IMR-90 (cell line): ENCODE data around the gene TP53AIP1. TPM values are rescaled to one million over a fixed set of nuclear protein-coding genes. Genes with fewer than 3 reads are reported as not detected.
A peak's percentile ranks its signal among the peaks of the same experiment; 100 is the strongest.

Experiments
- ATAC-seq: fragments of 200-7000 bp; cut with Tn5 transposase; 2 replicates; pipeline ENCODE4 v1.9.1; 2020; ENCODE audit warnings: low read depth, mild to moderate bottlenecking, moderate library complexity
- BruUV-seq: library from RNA; stranded (reverse); fragments of 400-500 nt; replicated peaks from 2 replicates; lab custom pipeline; 2021; lab: Mats Ljungman, UMichigan
- CTCF ChIA-PET: fragments of 300-600 bp; formaldehyde crosslinking; extraction: SDS; loops from one replicate; lab custom pipeline; 2021; ENCODE audit warnings: antibody characterized with exemption; lab: Yijun Ruan, JAX
- POLR2A ChIA-PET: fragments of 300-600 bp; sonication (Branson Sonifier 250); formaldehyde crosslinking; loops from one replicate; lab custom pipeline; 2022; ENCODE audit warnings: antibody characterized with exemption; ENCODE audit not compliant: unreplicated experiment; lab: Charles Lee
- DNase-seq: peaks from one replicate; pipeline ENCODE4 v3.0.0; 2013
- H2AFZ ChIP-seq: replicated peaks from 2 replicates; pipeline ENCODE3; 2013; ENCODE audit warnings: low read length, mild to moderate bottlenecking; ENCODE audit not compliant: poor library complexity
- H2AK5ac ChIP-seq: 2 replicates; pipeline ENCODE4 v1.6.1; 2013; ENCODE audit warnings: low read depth, low read length, inconsistent platforms
- H2AK9ac ChIP-seq: replicated peaks from 2 replicates; pipeline ENCODE3; 2013; ENCODE audit warnings: mild to moderate bottlenecking, low read depth, low read length, moderate library complexity; ENCODE audit not compliant: poor library complexity
- H2BK120ac ChIP-seq: 2 replicates; pipeline ENCODE4 v1.6.1; 2013; ENCODE audit warnings: low read depth, low read length, inconsistent platforms
- H2BK15ac ChIP-seq: 3 replicates; pipeline ENCODE4 v1.6.1; 2013; ENCODE audit warnings: low read depth, low read length, inconsistent platforms
- H2BK20ac ChIP-seq: 2 replicates; pipeline ENCODE4 v1.6.1; 2013; ENCODE audit warnings: low read depth, mild to moderate bottlenecking, inconsistent platforms, low read length, moderate library complexity
- H2BK5ac ChIP-seq: 2 replicates; pipeline ENCODE4 v1.6.1; 2013; ENCODE audit warnings: mild to moderate bottlenecking, low read depth, low read length, inconsistent platforms; ENCODE audit not compliant: poor library complexity, severe bottlenecking
- H3K14ac ChIP-seq: replicated peaks from 2 replicates; pipeline ENCODE4 v1.6.1; 2013; ENCODE audit warnings: low read depth, low read length, inconsistent platforms
- H3K18ac ChIP-seq: 2 replicates; pipeline ENCODE4 v1.6.1; 2013; ENCODE audit warnings: low read depth, low read length, control low read depth
- H3K23ac ChIP-seq: 2 replicates; pipeline ENCODE4 v1.6.1; 2013; ENCODE audit warnings: low read depth, low read length, inconsistent platforms
- H3K27ac ChIP-seq: 2 replicates; pipeline ENCODE4 v1.5.1; 2013; ENCODE audit warnings: mild to moderate bottlenecking, control low read depth, low read length; ENCODE audit not compliant: insufficient read depth
- H3K27me3 ChIP-seq: 2 replicates; pipeline ENCODE4 v1.6.1; 2013; ENCODE audit warnings: low read length; ENCODE audit not compliant: control insufficient read depth, insufficient read depth
- H3K36me3 ChIP-seq: 2 replicates; pipeline ENCODE4 v1.6.1; 2013; ENCODE audit warnings: low read length, mixed read lengths; ENCODE audit not compliant: control insufficient read depth, insufficient read depth
- H3K4ac ChIP-seq: 2 replicates; pipeline ENCODE4 v1.6.1; 2013; ENCODE audit warnings: low read depth, low read length, inconsistent platforms
- H3K4me1 ChIP-seq: 2 replicates; pipeline ENCODE4 v1.6.1; 2013; ENCODE audit warnings: low read length, mixed read lengths; ENCODE audit not compliant: control insufficient read depth, insufficient read depth
- H3K4me2 ChIP-seq: 2 replicates; pipeline ENCODE4 v1.6.1; 2013; ENCODE audit warnings: low read depth, mild to moderate bottlenecking, control low read depth, low read length, moderate library complexity
- H3K4me3 ChIP-seq: 2 replicates; pipeline ENCODE4 v1.5.1; 2013; ENCODE audit warnings: low read depth, mild to moderate bottlenecking, control low read depth, low read length, moderate library complexity; ENCODE audit not compliant: insufficient read depth
- H3K56ac ChIP-seq: 2 replicates; pipeline ENCODE4 v1.6.1; 2013; ENCODE audit warnings: low read length, inconsistent platforms; ENCODE audit not compliant: insufficient read depth; ENCODE audit errors: extremely low read depth
- H3K79me1 ChIP-seq, 2 experiments: 2 replicates each; pipeline ENCODE4 v1.6.1; 2013; ENCODE audit warnings: low read length in 2 of 2, inconsistent platforms in 1 of 2, low read depth in 1 of 2
- H3K9ac ChIP-seq: 2 replicates; pipeline ENCODE4 v1.6.1; 2013; ENCODE audit warnings: low read depth, low read length, control low read depth
- H3K9me1 ChIP-seq: 2 replicates; pipeline ENCODE4 v1.6.1; 2013; ENCODE audit warnings: low read length, inconsistent platforms; ENCODE audit not compliant: insufficient read depth
- H3K9me3 ChIP-seq: 2 replicates; pipeline ENCODE4 v1.6.1; 2013; ENCODE audit warnings: low read length; ENCODE audit not compliant: control insufficient read depth, insufficient read depth
- H4K20me1 ChIP-seq: 2 replicates; pipeline ENCODE4 v1.6.1; 2013; ENCODE audit warnings: low read length, inconsistent platforms; ENCODE audit not compliant: insufficient read depth
- H4K5ac ChIP-seq: 2 replicates; pipeline ENCODE4 v1.6.1; 2013; ENCODE audit warnings: mild to moderate bottlenecking, low read depth, low read length, control low read depth
- H4K8ac ChIP-seq, 2 experiments: 2 replicates each; pipeline ENCODE4 v1.6.1; 2013; ENCODE audit warnings: low read depth in 2 of 2, low read length in 2 of 2, control low read depth in 1 of 2, inconsistent platforms in 1 of 2
- H4K91ac ChIP-seq: 2 replicates; pipeline ENCODE4 v1.6.1; 2013; ENCODE audit warnings: low read depth, low read length, inconsistent platforms; ENCODE audit not compliant: insufficient read depth
- BHLHE40 ChIP-seq: fragments of 150-350 bp; IDR thresholded peaks from 2 replicates; pipeline ENCODE4 v1.6.1; 2016; ENCODE audit warnings: mild to moderate bottlenecking, low read depth, low read length
- CEBPB ChIP-seq: IDR thresholded peaks from 2 replicates; pipeline ENCODE4 v1.6.1; 2012; ENCODE audit warnings: low read depth, low read length, improper control_type of control experiment
- MAFK ChIP-seq: IDR thresholded peaks from 2 replicates; pipeline ENCODE4 v1.6.1; 2012; ENCODE audit warnings: low read depth, low read length, improper control_type of control experiment
- MXI1 ChIP-seq: IDR thresholded peaks from 2 replicates; pipeline ENCODE4 v1.6.1; 2012; ENCODE audit warnings: low read depth, mild to moderate bottlenecking, low read length, moderate library complexity, borderline replicate concordance
- RAD21 ChIP-seq: IDR thresholded peaks from 2 replicates; pipeline ENCODE4 v1.6.1; 2012; ENCODE audit warnings: low read length, improper control_type of control experiment
- RCOR1 ChIP-seq: IDR thresholded peaks from 2 replicates; pipeline ENCODE4 v1.6.1; 2012; ENCODE audit warnings: mild to moderate bottlenecking, low read length, improper control_type of control experiment; ENCODE audit not compliant: insufficient replicate concordance
- WGBS, 2 experiments: methylation state at CpG; one replicate each; pipeline versions ENCODE4 v1.1.5 to v1.1.7; 2013; ENCODE audit warnings: missing lambda C conversion rate in 2 of 2; ENCODE audit not compliant: insufficient read length in 1 of 2; ENCODE audit errors: extremely low coverage in 2 of 2; 5-methylcytosine and 5-hydroxymethylcytosine counted together
- dilution Hi-C: fragments of 300-500 bp; cut with HindIII; formaldehyde crosslinking; loops from one replicate; pipeline ENCODE4 v1.14.3; 2018; ENCODE audit warnings: low sequenced_read_pairs; ENCODE audit not compliant: unreplicated experiment
- in situ Hi-C: fragments of 300-500 bp; cut with MboI; formaldehyde crosslinking; loops from 3 replicates; pipeline ENCODE4 v1.14.3; 2019; ENCODE audit warnings: low sequenced_read_pairs, inconsistent platforms, mixed read lengths
- intact Hi-C: fragments of 100-400 bp; cut with micrococcal nuclease; formaldehyde crosslinking; loops from 2 replicates; pipeline ENCODE4 v1.10.0; 2022
- polyA plus RNA-seq, 3 experiments: library from polyadenylated mRNA; depleted of rRNA; stranded (reverse); fragments of >200 nt; gene quantifications; 2 replicates each; pipeline ENCODE4 v1.2.3, GENCODE V29; 2012; ENCODE audit warnings: low replicate concordance in 1 of 3
- total RNA-seq: library from RNA; depleted of rRNA; stranded (reverse); fragments of >200 nt; gene quantifications from 2 replicates; pipeline ENCODE4 v1.2.3, GENCODE V29; 2012
- TF ChIP-seq, protein P1 (sequence below): conservative IDR thresholded peaks from 2 replicates; pipeline ENCODE4 v1.5.1; 2012; ENCODE audit warnings: mild to moderate bottlenecking, low read depth, low read length, improper control_type of control experiment
- TF ChIP-seq, protein P2 (sequence below): fragments of 150-350 bp; IDR thresholded peaks from 2 replicates; pipeline ENCODE4 v1.6.1; 2016; ENCODE audit warnings: low read depth, mild to moderate bottlenecking, low read length, moderate library complexity, borderline replicate concordance
- TF ChIP-seq, protein P3 (sequence below): fragments of 150-350 bp; IDR thresholded peaks from 2 replicates; pipeline ENCODE4 v1.6.1; 2017; ENCODE audit warnings: mild to moderate bottlenecking, antibody characterized with exemption, low read length, low read depth

The TP53AIP1 gene
- total and polyA plus RNA-seq, 2 of the 4 experiments (the other 2 are of a cell fraction) = not detected

DNA sequence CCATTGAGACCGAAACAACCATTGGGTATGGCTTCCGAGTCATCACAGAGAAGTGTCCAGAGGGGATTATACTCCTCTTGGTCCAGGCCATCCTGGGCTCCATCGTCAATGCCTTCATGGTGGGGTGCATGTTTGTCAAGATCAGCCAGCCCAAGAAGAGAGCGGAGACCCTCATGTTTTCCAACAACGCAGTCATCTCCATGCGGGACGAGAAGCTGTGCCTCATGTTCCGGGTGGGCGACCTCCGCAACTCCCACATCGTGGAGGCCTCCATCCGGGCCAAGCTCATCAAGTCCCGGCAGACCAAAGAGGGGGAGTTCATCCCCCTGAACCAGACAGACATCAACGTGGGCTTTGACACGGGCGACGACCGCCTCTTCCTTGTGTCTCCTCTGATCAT lies 31.0 kb downstream of the TP53AIP1 start (continued):
- TF ChIP-seq, protein P1, sequence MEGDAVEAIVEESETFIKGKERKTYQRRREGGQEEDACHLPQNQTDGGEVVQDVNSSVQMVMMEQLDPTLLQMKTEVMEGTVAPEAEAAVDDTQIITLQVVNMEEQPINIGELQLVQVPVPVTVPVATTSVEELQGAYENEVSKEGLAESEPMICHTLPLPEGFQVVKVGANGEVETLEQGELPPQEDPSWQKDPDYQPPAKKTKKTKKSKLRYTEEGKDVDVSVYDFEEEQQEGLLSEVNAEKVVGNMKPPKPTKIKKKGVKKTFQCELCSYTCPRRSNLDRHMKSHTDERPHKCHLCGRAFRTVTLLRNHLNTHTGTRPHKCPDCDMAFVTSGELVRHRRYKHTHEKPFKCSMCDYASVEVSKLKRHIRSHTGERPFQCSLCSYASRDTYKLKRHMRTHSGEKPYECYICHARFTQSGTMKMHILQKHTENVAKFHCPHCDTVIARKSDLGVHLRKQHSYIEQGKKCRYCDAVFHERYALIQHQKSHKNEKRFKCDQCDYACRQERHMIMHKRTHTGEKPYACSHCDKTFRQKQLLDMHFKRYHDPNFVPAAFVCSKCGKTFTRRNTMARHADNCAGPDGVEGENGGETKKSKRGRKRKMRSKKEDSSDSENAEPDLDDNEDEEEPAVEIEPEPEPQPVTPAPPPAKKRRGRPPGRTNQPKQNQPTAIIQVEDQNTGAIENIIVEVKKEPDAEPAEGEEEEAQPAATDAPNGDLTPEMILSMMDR = no peak
- TF ChIP-seq RAD21 (no peak), RCOR1 (no peak), CEBPB (no peak)

DNA sequence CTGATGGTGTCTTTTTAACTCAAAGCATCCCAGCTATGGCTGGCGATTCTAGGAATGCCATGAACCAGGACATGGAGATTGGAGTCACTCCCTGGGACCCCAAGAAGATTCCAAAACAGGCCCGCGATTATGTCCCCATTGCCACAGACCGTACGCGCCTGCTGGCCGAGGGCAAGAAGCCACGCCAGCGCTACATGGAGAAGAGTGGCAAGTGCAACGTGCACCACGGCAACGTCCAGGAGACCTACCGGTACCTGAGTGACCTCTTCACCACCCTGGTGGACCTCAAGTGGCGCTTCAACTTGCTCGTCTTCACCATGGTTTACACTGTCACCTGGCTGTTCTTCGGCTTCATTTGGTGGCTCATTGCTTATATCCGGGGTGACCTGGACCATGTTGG lies 31.4 kb downstream of the TP53AIP1 start:
- CTCF ChIA-PET = interaction anchor here (0.5 to 1.7 kb wide), 4 partner anchors 25 to 882 kb away, joined by 3 to 6 read pairs (median 3); no protein-coding TSS in a partner anchor
- POLR2A ChIA-PET = no interaction called here
- TF ChIP-seq RAD21 (no peak), MXI1 (no peak), BHLHE40 (no peak), RCOR1 (no peak), MAFK (no peak)
- TF ChIP-seq, protein P1 = no peak
- TF ChIP-seq, protein P2, sequence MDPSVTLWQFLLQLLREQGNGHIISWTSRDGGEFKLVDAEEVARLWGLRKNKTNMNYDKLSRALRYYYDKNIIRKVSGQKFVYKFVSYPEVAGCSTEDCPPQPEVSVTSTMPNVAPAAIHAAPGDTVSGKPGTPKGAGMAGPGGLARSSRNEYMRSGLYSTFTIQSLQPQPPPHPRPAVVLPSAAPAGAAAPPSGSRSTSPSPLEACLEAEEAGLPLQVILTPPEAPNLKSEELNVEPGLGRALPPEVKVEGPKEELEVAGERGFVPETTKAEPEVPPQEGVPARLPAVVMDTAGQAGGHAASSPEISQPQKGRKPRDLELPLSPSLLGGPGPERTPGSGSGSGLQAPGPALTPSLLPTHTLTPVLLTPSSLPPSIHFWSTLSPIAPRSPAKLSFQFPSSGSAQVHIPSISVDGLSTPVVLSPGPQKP = no peak
- TF ChIP-seq, protein P3, sequence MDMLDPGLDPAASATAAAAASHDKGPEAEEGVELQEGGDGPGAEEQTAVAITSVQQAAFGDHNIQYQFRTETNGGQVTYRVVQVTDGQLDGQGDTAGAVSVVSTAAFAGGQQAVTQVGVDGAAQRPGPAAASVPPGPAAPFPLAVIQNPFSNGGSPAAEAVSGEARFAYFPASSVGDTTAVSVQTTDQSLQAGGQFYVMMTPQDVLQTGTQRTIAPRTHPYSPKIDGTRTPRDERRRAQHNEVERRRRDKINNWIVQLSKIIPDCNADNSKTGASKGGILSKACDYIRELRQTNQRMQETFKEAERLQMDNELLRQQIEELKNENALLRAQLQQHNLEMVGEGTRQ = no peak

More for the DNA sequence above, 31.4 kb downstream of the TP53AIP1 start:
- Histone ChIP-seq H3K9me1 (peaks cover 7% of the 10 kb centered on the region; the same call in 1 of the 2 replicates), H3K27ac (no peak overlapping the region), H3K9ac (no peak overlapping the region), H3K23ac (no peak overlapping the region), H2BK120ac (no peak overlapping the region; the same call in 1 of the 2 replicates), H3K18ac (no peak overlapping the region), H3K4ac (no peak overlapping the region), H2AFZ (no peak overlapping the region), H2AK5ac (peak overlapping the region; percentile 4; the same call in 1 of the 2 replicates), H3K79me1 (no peaks in the 10 kb centered on the region), H4K8ac (no peak overlapping the region), H3K9me3 (peaks cover 3% of the 10 kb centered on the region; the same call in 1 of the 2 replicates), H2BK15ac (no peak overlapping the region), H3K36me3 (no peaks in the 10 kb centered on the region), H3K14ac (no peak overlapping the region), H4K91ac (no peak overlapping the region), H4K20me1 (no peaks in the 10 kb centered on the region), H3K4me2 (no peak overlapping the region), H3K4me3 (no peak overlapping the region), H2AK9ac (no peak overlapping the region), H2BK20ac (no peak overlapping the region), H3K27me3 (peaks cover 23% of the 10 kb centered on the region), H4K5ac (no peak overlapping the region), H3K56ac (no peak overlapping the region), H2BK5ac (no peak overlapping the region), H3K4me1 (peaks cover 23% of the 10 kb centered on the region)
- in situ Hi-C loops = no loop called here
- WGBS, 2 experiments = 95% methylated on average over 5 of the region's 17 CpGs; no CpG with 5 or more reads in 1 of the 2 experiments
- no TSS peak for BruUV-seq
- DNase-seq = no peak
- intact Hi-C loops = no loop called here
- dilution Hi-C loops = no loop called here
- no peak for ATAC-seq
